EH (cell line): ENCODE results near the gene CABP1.
A peak's percentile ranks its signal among the peaks of the same experiment; 100 is the strongest.
"Not testable (repeated sequence)": the region's sequence is repeated elsewhere in the genome, so short reads cannot be mapped to it uniquely, and the experiment has no call there.

Experiments
- DNase-seq: peaks from one replicate; pipeline ENCODE4 v3.0.0-alpha.2; 2015; ENCODE audit warnings: low read depth

CABP1 gene

GRCh38 chr12:120639771-120640721, at the start of gene CABP1:
TSS of gene CABP1 (plus strand) at chr12:120640626. CDS start at chr12:120640686, 60 bp downstream.
- peak; percentile 7 for DNase-seq

DNA sequence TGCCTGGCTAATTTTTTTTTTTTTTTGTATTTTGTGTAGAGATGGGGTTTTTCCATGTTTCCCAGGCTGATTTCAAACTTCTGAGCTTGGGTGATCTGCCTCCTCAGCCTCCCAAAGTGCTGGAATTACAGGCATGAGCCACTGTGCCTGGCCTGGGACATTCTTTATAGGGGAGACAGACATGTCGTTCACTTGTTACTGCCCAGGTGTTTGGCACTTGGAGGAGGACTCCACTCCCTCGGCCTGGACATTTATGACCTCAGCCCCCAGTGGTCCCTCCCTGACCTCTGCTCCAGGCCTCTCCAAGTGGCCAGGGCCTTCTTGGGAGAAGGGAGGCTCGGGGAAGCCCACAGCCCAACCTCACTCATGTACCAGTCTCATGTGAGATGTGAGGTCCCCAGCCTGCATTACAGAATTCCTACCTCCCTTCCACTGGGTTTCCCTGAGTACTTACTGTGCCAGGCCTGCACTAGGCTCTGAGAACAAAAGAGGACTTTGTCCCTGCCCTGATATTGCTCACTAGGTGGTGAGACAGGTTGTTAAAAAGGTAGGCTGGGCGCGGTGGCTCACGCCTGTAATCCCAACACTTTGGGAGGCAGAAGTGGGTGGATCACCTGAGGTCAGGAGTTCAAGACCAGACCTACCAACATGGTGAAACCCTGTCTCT, 49.6 kb upstream of the CABP1 start:
- no peak for DNase-seq

DNA sequence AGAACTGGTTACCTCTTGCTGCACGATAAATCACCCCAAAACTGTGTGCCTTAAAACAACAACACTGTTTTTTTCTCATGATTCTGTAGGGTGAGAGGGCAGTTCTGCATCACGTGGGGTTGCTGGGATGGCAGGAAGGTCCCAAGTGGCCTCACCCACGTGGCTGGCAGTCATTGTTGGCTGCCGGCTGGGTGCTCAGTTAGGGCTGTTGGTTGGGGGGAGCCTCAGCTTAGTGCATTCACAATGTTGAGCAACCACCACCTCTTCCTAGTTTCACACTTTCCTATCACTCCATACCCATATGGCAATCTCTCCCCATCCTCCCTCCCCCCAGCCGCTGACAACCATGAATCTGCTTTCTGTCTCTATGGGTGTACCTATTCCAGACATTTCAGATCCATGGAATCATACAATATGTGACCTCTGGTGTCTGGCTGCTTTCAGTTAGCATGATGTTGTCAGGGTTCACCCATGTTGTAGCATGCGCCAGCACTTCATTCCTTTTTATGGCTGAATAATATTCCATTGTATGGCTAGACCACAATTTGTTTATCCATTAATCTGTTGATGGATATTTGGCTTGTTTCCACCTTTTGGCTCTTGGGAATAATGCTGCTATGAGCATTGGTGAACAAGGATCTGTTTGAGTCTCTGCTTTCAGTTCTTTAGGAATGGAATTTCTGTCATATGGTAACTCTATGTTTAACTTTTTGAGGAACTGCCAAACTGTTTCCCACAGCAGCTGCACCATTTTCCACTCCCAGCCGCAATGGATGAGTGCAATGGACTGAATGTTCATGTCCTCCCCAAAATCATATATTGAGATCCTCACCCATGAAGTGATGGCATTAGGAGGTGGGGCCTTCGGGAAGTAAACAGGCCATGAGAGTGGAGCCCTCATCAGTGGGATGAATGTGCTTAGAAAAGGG, 48.0 kb upstream of the CABP1 start:
- DNase-seq, result no peak

DNA sequence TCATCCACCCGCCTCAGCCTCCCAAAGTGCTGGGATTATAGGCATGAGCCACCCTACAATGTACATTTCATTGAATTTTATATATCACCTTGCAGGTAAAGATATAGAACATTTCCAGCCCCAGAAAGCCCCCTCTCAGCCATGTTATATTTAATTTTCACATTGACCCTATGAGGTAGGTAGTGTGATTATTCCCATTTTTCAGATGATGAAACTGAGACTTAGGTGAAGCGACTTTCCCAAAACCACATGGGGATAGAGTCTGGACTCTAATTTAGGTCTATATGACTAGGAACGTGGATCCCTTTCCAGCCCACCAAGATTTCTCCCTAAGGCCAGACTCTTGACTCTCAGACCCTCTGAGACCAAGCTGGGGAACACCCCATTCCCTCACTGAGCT, 43.5 kb upstream of the CABP1 start:
- no peak for DNase-seq

DNA sequence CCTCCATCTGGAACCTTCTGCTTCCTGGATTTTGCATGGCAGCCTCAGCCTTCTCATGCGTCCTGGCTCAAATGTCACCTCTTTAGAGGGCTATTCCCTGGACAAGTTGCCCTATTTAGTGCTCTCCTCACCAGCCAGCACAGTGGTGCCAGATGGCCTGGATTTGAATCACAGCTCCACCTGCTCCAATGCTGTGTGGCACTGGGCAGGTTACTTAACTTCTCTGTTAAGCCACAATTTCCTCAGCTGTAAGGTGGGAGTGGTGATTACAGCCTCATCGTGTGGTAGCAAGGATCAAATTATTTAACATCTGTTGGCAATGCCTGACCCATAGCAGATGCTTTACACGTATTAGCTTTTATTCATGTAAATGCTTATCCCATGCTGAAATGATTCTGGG, 42.6 kb upstream of the CABP1 start:
- DNase-seq, result no peak

GRCh38 chr12:120598674-120599463, 41.6 kb upstream of the CABP1 start:
- DNase-seq, result peak; percentile 62

DNA sequence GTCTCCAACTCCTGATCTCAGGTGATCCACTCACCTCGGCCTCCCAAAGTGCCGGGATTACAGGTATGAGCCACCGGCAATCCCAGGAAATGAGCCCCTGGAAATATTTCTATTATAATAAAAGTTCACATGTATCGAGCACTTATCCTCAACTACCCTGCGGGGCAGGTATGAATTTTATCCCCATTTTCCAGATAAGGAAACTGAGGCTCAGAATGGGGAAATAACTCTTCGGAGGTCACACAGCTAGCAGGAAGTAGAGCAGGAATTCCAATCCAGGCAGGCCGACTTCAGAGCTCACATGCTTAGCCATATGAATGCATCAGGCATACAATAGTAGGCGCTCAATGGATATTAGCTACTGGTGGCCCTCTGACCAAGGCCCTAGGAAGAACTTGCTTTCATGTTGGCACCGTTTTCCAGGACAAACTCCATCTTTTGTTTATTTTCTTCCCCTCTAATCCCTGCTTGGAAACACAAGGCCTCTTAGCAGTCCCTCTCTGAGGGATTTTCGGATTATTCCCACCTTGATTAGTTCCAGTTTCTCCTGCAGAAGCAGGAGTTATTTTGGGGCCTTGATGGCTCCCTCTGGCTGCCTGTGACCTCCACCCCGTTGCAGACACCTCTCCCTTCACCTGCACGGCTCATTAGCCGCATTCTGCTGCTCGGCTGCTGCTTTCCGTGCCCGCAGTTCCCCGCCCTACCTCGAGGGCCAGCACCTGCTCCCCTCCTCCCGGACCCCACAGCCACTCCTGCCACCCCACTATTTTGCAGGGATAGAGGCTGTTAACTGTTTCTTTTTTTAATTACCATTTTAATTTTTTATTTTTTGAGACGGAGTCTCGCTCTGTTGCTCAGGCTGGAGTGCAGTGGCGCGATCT, 40.5 kb upstream of the CABP1 start:
- DNase-seq, result no peak

- not testable (repeated sequence) for DNase-seq
Measured at GRCh38 chr12:120602416-120602815, 38.0 kb upstream of the CABP1 start.

- no peak for DNase-seq
Measured at GRCh38 chr12:120610560-120610959, 29.9 kb upstream of the CABP1 start.

GRCh38 chr12:120611534-120611933, 28.9 kb upstream of the CABP1 start:
- not testable (repeated sequence) for DNase-seq

DNA sequence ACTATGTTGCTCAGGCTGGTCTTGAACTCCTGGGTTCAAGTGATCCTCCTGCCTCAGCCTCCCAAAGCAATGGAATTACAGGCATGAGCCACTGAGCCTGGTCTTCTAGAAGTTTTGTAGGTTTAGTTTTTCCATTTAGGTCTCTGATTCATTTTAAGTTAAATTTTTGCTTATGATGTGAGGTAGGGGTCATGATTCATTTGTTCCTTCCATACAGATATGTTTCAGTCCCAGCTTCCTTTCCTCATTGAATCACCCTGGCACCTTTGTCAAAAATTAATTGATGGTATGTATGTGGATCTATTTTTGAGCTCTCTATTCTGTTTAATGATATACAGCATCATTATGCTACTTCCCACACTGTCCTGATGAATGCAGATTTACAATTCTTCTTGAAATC, 25.6 kb upstream of the CABP1 start:
- no peak for DNase-seq

DNA sequence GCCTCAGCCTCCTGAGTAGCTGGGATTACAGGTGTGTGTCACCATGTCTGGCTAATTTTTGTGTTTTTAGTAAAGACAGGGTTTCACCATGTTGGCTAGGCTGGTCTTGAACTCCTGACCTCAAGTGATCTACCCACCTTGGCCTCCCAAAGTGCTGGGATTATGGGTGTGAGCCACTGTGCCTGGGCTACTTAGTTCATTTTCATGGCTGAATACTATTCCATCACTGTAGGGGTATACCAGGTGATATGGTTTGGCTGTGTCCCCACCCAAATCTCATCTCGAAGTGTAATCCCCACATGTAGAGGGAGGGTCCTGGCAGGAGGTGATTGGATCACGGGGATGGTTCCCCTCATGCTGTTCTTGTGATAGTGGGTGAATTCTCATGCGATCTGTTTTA, 23.2 kb upstream of the CABP1 start:
- DNase-seq, result not testable (repeated sequence)

GRCh38 chr12:120617767-120618166, 22.7 kb upstream of the CABP1 start:
- DNase-seq, result not testable (repeated sequence)

DNA sequence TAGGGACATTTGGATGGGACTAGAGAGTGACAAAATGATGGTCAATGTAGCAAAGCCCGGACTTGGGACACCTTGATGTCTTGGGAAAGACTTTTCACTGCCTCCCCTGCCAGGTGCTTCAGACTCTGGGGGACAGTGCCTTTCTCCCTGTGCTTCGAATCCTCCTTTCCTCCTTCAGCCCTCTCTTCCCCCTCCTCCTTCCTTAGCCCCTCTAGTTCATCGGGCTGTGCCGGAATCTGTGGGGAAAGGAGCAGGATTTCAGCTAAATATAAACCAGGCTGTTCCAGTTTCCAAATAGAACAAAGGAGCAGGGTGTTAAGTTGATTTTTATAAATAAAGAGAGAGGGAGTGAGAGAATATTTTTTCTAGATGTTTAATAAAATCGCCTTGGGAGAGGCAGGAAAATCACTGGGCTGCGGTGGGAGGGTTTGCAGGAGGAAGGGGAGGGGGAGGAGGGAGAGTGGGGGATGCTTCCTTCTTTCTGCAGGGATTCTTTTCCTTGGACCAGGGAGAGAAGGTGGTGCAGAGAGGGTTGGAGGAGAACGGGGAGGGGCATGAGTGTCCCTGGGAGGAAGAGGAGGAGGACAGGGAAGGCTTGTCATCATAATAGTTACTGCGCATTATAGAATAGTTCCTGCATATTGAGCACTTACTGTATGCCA, 21.3 kb upstream of the CABP1 start:
- no peak for DNase-seq

DNA sequence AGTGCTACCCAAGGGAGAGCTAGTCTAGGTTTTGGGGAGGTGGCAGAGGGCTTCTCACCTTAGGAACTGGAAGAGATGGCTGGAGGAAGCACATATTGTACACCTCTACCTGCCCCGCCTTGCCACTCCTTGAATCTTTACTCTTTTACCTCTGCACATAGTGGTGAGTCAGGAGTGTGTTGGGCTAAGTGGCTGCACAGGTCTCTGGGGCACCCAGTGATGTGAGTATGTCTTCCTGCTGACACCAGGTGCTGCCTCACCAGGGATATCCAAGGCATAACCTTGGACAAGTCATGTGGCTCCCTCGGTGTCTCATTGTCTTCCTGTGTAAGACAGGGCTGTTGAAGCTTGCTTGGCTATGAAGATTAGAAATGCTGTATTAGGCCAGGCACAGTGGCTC, 19.8 kb upstream of the CABP1 start:
- no peak for DNase-seq

- DNase-seq, result no peak
Measured at GRCh38 chr12:120625557-120626419, 14.6 kb upstream of the CABP1 start.

DNA sequence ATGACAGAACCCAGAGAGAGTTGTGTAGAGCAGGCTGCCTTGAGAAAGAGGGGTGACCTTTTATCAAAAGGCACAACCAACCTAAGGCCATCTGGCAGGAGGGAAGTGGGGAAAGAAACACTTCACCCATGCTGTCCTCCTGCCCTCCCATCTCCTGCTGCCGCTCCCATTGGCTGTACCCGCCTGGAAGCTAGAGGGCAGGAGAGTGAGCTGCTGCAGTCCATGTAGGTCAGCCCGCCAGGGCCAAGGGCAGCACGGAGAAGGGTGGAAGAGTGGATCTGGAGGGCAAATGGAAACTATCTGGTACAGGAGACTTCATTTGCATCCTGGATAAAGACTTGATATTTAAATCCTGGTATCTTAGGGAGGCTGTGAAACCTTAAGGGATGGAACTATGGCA, 11.5 kb upstream of the CABP1 start:
- DNase-seq, result peak; percentile 7

GRCh38 chr12:120630104-120630892, 10.1 kb upstream of the CABP1 start:
- DNase-seq, result no peak
